Fibroblast of peridontal ligament (primary cell): ENCODE data around the gene MAN2A1.
"Not testable (repeated sequence)": the region's sequence is repeated elsewhere in the genome, so short reads cannot be mapped to it uniquely, and the experiment has no call there.

Experiments used
- DNase-seq: peaks from one replicate; pipeline ENCODE4 v3.0.0-alpha.2; 2010; ENCODE audit errors: extremely low read depth

MAN2A1 gene

GRCh38 chr5:109825450-109825849, 135.7 kb downstream of the MAN2A1 start:
- DNase-seq: no peak

- no peak for DNase-seq
Measured at GRCh38 chr5:109826426-109826825, 136.7 kb downstream of the MAN2A1 start.

GRCh38 chr5:109829331-109829730, 139.6 kb downstream of the MAN2A1 start:
- peak; percentile 30 for DNase-seq

- no peak for DNase-seq
Measured at GRCh38 chr5:109830955-109831502, 141.3 kb downstream of the MAN2A1 start.

- not testable (repeated sequence) for DNase-seq
Measured at GRCh38 chr5:109832207-109833188, 142.8 kb downstream of the MAN2A1 start.

GRCh38 chr5:109833946-109834345, 144.2 kb downstream of the MAN2A1 start:
- DNase-seq: no peak

GRCh38 chr5:109836280-109836679, 146.6 kb downstream of the MAN2A1 start:
- DNase-seq: no peak

GRCh38 chr5:109837231-109837861, 147.6 kb downstream of the MAN2A1 start:
- DNase-seq: no peak

- no peak for DNase-seq
Measured at GRCh38 chr5:109838157-109838556, 148.4 kb downstream of the MAN2A1 start.

- DNase-seq: peak; percentile 30
Measured at GRCh38 chr5:109844148-109844547, 154.4 kb downstream of the MAN2A1 start.

GRCh38 chr5:109844695-109845094, 155.0 kb downstream of the MAN2A1 start:
- DNase-seq: peak; percentile 79

- DNase-seq: no peak
Measured at GRCh38 chr5:109848130-109848529, 158.4 kb downstream of the MAN2A1 start.

- no peak for DNase-seq
Measured at GRCh38 chr5:109849478-109850088, 159.9 kb downstream of the MAN2A1 start.

- no peak for DNase-seq
Measured at GRCh38 chr5:109852371-109853155, 162.8 kb downstream of the MAN2A1 start.

GRCh38 chr5:109853377-109853776, 163.7 kb downstream of the MAN2A1 start:
- DNase-seq: peak; percentile 49

GRCh38 chr5:109855056-109855455, 165.3 kb downstream of the MAN2A1 start:
- DNase-seq: no peak

GRCh38 chr5:109857405-109858031, 167.8 kb downstream of the MAN2A1 start:
- DNase-seq: no peak

- DNase-seq: peak; percentile 36
Measured at GRCh38 chr5:109859537-109859936, 169.8 kb downstream of the MAN2A1 start.

- DNase-seq: no peak
Measured at GRCh38 chr5:109862301-109862700, 172.6 kb downstream of the MAN2A1 start.

GRCh38 chr5:109863752-109864151, 174.0 kb downstream of the MAN2A1 start:
- DNase-seq: peak; percentile 46

- peak; percentile 92 for DNase-seq
Measured at GRCh38 chr5:109865637-109866036, 175.9 kb downstream of the MAN2A1 start.
